IMR-90 (cell line): ENCODE results near the gene SLIT2. TPM values are rescaled to one million over a fixed set of nuclear protein-coding genes. Genes with fewer than 3 reads are reported as not detected.

Experiments
- ATAC-seq: fragments of 200-7000 bp; cut with Tn5 transposase; 2 replicates; pipeline ENCODE4 v1.9.1; 2020; ENCODE audit warnings: low read depth, mild to moderate bottlenecking, moderate library complexity
- BruUV-seq: library from RNA; stranded (reverse); fragments of 400-500 nt; replicated peaks from 2 replicates; lab custom pipeline; 2021; lab: Mats Ljungman, UMichigan
- CTCF ChIA-PET: fragments of 300-600 bp; formaldehyde crosslinking; extraction: SDS; loops from one replicate; lab custom pipeline; 2021; ENCODE audit warnings: antibody characterized with exemption; lab: Yijun Ruan, JAX
- POLR2A ChIA-PET: fragments of 300-600 bp; sonication (Branson Sonifier 250); formaldehyde crosslinking; loops from one replicate; lab custom pipeline; 2022; ENCODE audit warnings: antibody characterized with exemption; ENCODE audit not compliant: unreplicated experiment; lab: Charles Lee
- DNase-seq: peaks from one replicate; pipeline ENCODE4 v3.0.0; 2013
- H2AFZ ChIP-seq: replicated peaks from 2 replicates; pipeline ENCODE3; 2013; ENCODE audit warnings: low read length, mild to moderate bottlenecking; ENCODE audit not compliant: poor library complexity
- H2AK5ac ChIP-seq: 2 replicates; pipeline ENCODE4 v1.6.1; 2013; ENCODE audit warnings: low read depth, low read length, inconsistent platforms
- H2AK9ac ChIP-seq: replicated peaks from 2 replicates; pipeline ENCODE3; 2013; ENCODE audit warnings: mild to moderate bottlenecking, low read depth, low read length, moderate library complexity; ENCODE audit not compliant: poor library complexity
- H2BK120ac ChIP-seq: 2 replicates; pipeline ENCODE4 v1.6.1; 2013; ENCODE audit warnings: low read depth, low read length, inconsistent platforms
- H2BK15ac ChIP-seq: 3 replicates; pipeline ENCODE4 v1.6.1; 2013; ENCODE audit warnings: low read depth, low read length, inconsistent platforms
- H2BK20ac ChIP-seq: 2 replicates; pipeline ENCODE4 v1.6.1; 2013; ENCODE audit warnings: low read depth, mild to moderate bottlenecking, inconsistent platforms, low read length, moderate library complexity
- H2BK5ac ChIP-seq: 2 replicates; pipeline ENCODE4 v1.6.1; 2013; ENCODE audit warnings: mild to moderate bottlenecking, low read depth, low read length, inconsistent platforms; ENCODE audit not compliant: poor library complexity, severe bottlenecking
- H3K14ac ChIP-seq: replicated peaks from 2 replicates; pipeline ENCODE4 v1.6.1; 2013; ENCODE audit warnings: low read depth, low read length, inconsistent platforms
- H3K18ac ChIP-seq: 2 replicates; pipeline ENCODE4 v1.6.1; 2013; ENCODE audit warnings: low read depth, low read length, control low read depth
- H3K23ac ChIP-seq: 2 replicates; pipeline ENCODE4 v1.6.1; 2013; ENCODE audit warnings: low read depth, low read length, inconsistent platforms
- H3K27ac ChIP-seq: 2 replicates; pipeline ENCODE4 v1.5.1; 2013; ENCODE audit warnings: mild to moderate bottlenecking, control low read depth, low read length; ENCODE audit not compliant: insufficient read depth
- H3K27me3 ChIP-seq: 2 replicates; pipeline ENCODE4 v1.6.1; 2013; ENCODE audit warnings: low read length; ENCODE audit not compliant: control insufficient read depth, insufficient read depth
- H3K36me3 ChIP-seq: 2 replicates; pipeline ENCODE4 v1.6.1; 2013; ENCODE audit warnings: low read length, mixed read lengths; ENCODE audit not compliant: control insufficient read depth, insufficient read depth
- H3K4ac ChIP-seq: 2 replicates; pipeline ENCODE4 v1.6.1; 2013; ENCODE audit warnings: low read depth, low read length, inconsistent platforms
- H3K4me1 ChIP-seq: 2 replicates; pipeline ENCODE4 v1.6.1; 2013; ENCODE audit warnings: low read length, mixed read lengths; ENCODE audit not compliant: control insufficient read depth, insufficient read depth
- H3K4me2 ChIP-seq: 2 replicates; pipeline ENCODE4 v1.6.1; 2013; ENCODE audit warnings: low read depth, mild to moderate bottlenecking, control low read depth, low read length, moderate library complexity
- H3K4me3 ChIP-seq: 2 replicates; pipeline ENCODE4 v1.5.1; 2013; ENCODE audit warnings: low read depth, mild to moderate bottlenecking, control low read depth, low read length, moderate library complexity; ENCODE audit not compliant: insufficient read depth
- H3K56ac ChIP-seq: 2 replicates; pipeline ENCODE4 v1.6.1; 2013; ENCODE audit warnings: low read length, inconsistent platforms; ENCODE audit not compliant: insufficient read depth; ENCODE audit errors: extremely low read depth
- H3K79me1 ChIP-seq, 2 experiments: 2 replicates each; pipeline ENCODE4 v1.6.1; 2013; ENCODE audit warnings: low read length in 2 of 2, inconsistent platforms in 1 of 2, low read depth in 1 of 2
- H3K9ac ChIP-seq: 2 replicates; pipeline ENCODE4 v1.6.1; 2013; ENCODE audit warnings: low read depth, low read length, control low read depth
- H3K9me1 ChIP-seq: 2 replicates; pipeline ENCODE4 v1.6.1; 2013; ENCODE audit warnings: low read length, inconsistent platforms; ENCODE audit not compliant: insufficient read depth
- H3K9me3 ChIP-seq: 2 replicates; pipeline ENCODE4 v1.6.1; 2013; ENCODE audit warnings: low read length; ENCODE audit not compliant: control insufficient read depth, insufficient read depth
- H4K20me1 ChIP-seq: 2 replicates; pipeline ENCODE4 v1.6.1; 2013; ENCODE audit warnings: low read length, inconsistent platforms; ENCODE audit not compliant: insufficient read depth
- H4K5ac ChIP-seq: 2 replicates; pipeline ENCODE4 v1.6.1; 2013; ENCODE audit warnings: mild to moderate bottlenecking, low read depth, low read length, control low read depth
- H4K8ac ChIP-seq, 2 experiments: 2 replicates each; pipeline ENCODE4 v1.6.1; 2013; ENCODE audit warnings: low read depth in 2 of 2, low read length in 2 of 2, control low read depth in 1 of 2, inconsistent platforms in 1 of 2
- H4K91ac ChIP-seq: 2 replicates; pipeline ENCODE4 v1.6.1; 2013; ENCODE audit warnings: low read depth, low read length, inconsistent platforms; ENCODE audit not compliant: insufficient read depth
- FOS ChIP-seq: fragments of 150-350 bp; IDR thresholded peaks from 2 replicates; pipeline ENCODE4 v1.6.1; 2016; ENCODE audit warnings: low read depth, low read length
- MXI1 ChIP-seq: IDR thresholded peaks from 2 replicates; pipeline ENCODE4 v1.6.1; 2012; ENCODE audit warnings: low read depth, mild to moderate bottlenecking, low read length, moderate library complexity, borderline replicate concordance
- NFE2L2 ChIP-seq: fragments of 150-350 bp; IDR thresholded peaks from 2 replicates; pipeline ENCODE4 v1.6.1; 2016; ENCODE audit warnings: low read depth, mild to moderate bottlenecking, low read length
- POLR2A ChIP-seq: IDR thresholded peaks from 2 replicates; pipeline ENCODE4 v1.6.1; 2012; ENCODE audit warnings: mild to moderate bottlenecking, low read depth, low read length
- RAD21 ChIP-seq: IDR thresholded peaks from 2 replicates; pipeline ENCODE4 v1.6.1; 2012; ENCODE audit warnings: low read length, improper control_type of control experiment
- RFX5 ChIP-seq: IDR thresholded peaks from 2 replicates; pipeline ENCODE4 v1.8.0; 2012; ENCODE audit warnings: low read depth, mild to moderate bottlenecking, low read length, moderate library complexity
- SMC3 ChIP-seq: fragments of 150-350 bp; IDR thresholded peaks from 2 replicates; pipeline ENCODE4 v1.6.1; 2016; ENCODE audit warnings: low read depth, mild to moderate bottlenecking, antibody characterized with exemption, low read length, moderate library complexity
- USF2 ChIP-seq: fragments of 150-350 bp; IDR thresholded peaks from 2 replicates; pipeline ENCODE4 v1.6.1; 2017; ENCODE audit warnings: mild to moderate bottlenecking, antibody characterized with exemption, low read length, low read depth
- whole genome bisulfite sequencing, 2 experiments: methylation state at CpG; one replicate each; pipeline versions ENCODE4 v1.1.5 to v1.1.7; 2013; ENCODE audit warnings: missing lambda C conversion rate in 2 of 2; ENCODE audit not compliant: insufficient read length in 1 of 2; ENCODE audit errors: extremely low coverage in 2 of 2; 5-methylcytosine and 5-hydroxymethylcytosine counted together
- dilution Hi-C: fragments of 300-500 bp; cut with HindIII; formaldehyde crosslinking; loops from one replicate; pipeline ENCODE4 v1.14.3; 2018; ENCODE audit warnings: low sequenced_read_pairs; ENCODE audit not compliant: unreplicated experiment
- in situ Hi-C: fragments of 300-500 bp; cut with MboI; formaldehyde crosslinking; loops from 3 replicates; pipeline ENCODE4 v1.14.3; 2019; ENCODE audit warnings: low sequenced_read_pairs, inconsistent platforms, mixed read lengths
- intact Hi-C: fragments of 100-400 bp; cut with micrococcal nuclease; formaldehyde crosslinking; loops from 2 replicates; pipeline ENCODE4 v1.10.0; 2022
- polyA plus RNA-seq, 3 experiments: library from polyadenylated mRNA; depleted of rRNA; stranded (reverse); fragments of >200 nt; gene quantifications; 2 replicates each; pipeline ENCODE4 v1.2.3, GENCODE V29; 2012; ENCODE audit warnings: low replicate concordance in 1 of 3
- total RNA-seq: library from RNA; depleted of rRNA; stranded (reverse); fragments of >200 nt; gene quantifications from 2 replicates; pipeline ENCODE4 v1.2.3, GENCODE V29; 2012

SLIT2 gene
- total and polyA plus RNA-seq, 2 of the 4 experiments (the other 2 are of a cell fraction): 13.6 to 14.3 TPM

GRCh38 chr4:20279381-20279780, 27.7 kb downstream of the SLIT2 start:
- no peak overlapping the region for H2AK9ac ChIP-seq
- no peak overlapping the region for H4K91ac ChIP-seq
- POLR2A ChIA-PET: no interaction called here
- in situ Hi-C loops (no loop called here), dilution Hi-C loops (no loop called here), intact Hi-C loops (no loop called here)
- H3K4me3 ChIP-seq: no peak overlapping the region
- H4K5ac ChIP-seq: no peak overlapping the region
- no peak overlapping the region for H2BK20ac ChIP-seq
- H2BK15ac ChIP-seq: no peak overlapping the region
- no peak overlapping the region for H3K9ac ChIP-seq
- no peak overlapping the region for H2BK5ac ChIP-seq
- no peaks in the 10 kb centered on the region for H3K36me3 ChIP-seq
- H3K56ac ChIP-seq: no peak overlapping the region
- H3K4me1 ChIP-seq: no peaks in the 10 kb centered on the region
- no peak overlapping the region for H3K4me2 ChIP-seq
- H2AFZ ChIP-seq: no peak overlapping the region
- no peak overlapping the region for H3K23ac ChIP-seq
- TF ChIP-seq MXI1: no peak
- no peak for TF ChIP-seq RFX5
- no peak for TF ChIP-seq POLR2A
- no peak for TF ChIP-seq SMC3
- no peak for TF ChIP-seq NFE2L2
- no peak for TF ChIP-seq RAD21
- no peak for TF ChIP-seq USF2
- no peak for TF ChIP-seq FOS
- no peak for DNase-seq
- WGBS, 2 experiments: no CpG with 5 or more reads among the region's 1 CpG
- H3K18ac ChIP-seq: no peak overlapping the region
- H4K20me1 ChIP-seq: no peaks in the 10 kb centered on the region; the same call in 1 of the 2 replicates
- H3K27ac ChIP-seq: no peak overlapping the region
- no peak overlapping the region for H3K14ac ChIP-seq
- H4K8ac ChIP-seq: no peak overlapping the region
- no peaks in the 10 kb centered on the region for H3K9me1 ChIP-seq
- no peak overlapping the region for H2AK5ac ChIP-seq
- no peak overlapping the region for H3K4ac ChIP-seq
- no peaks in the 10 kb centered on the region for H3K9me3 ChIP-seq
- no peak for ATAC-seq
- no TSS peak for BruUV-seq
- no peak overlapping the region for H2BK120ac ChIP-seq
- H3K79me1 ChIP-seq: no peaks in the 10 kb centered on the region
- peaks cover 6% of the 10 kb centered on the region for H3K27me3 ChIP-seq
- CTCF ChIA-PET: no interaction called here
